ENCODE measurements around the gene UVRAG.

- no peak for TF ChIP-seq CTCF (IDR thresholded peaks at IDR 0.05; ENCODE audit: low read length)
- TF ChIP-seq EZH2 (IDR thresholded peaks at IDR 0.05; ENCODE audit: borderline replicate concordance, low read length), result no peak
These were observed 2.4 kb upstream of the UVRAG start for GRCh38 chr11:75812542-75813040.

All from OCI-LY1 (cell line).